Immature natural killer cell (primary cell): ENCODE results near the gene HTATSF1. TPM values are rescaled to one million over a fixed set of nuclear protein-coding genes. Genes with fewer than 3 reads are reported as not detected.

ENCODE experiments used
- DNase-seq, 3 donors: peaks; one replicate each; pipeline ENCODE4 v3.0.0; 2022; ENCODE audit warnings: mixed read lengths in 1 of 3
- H3K27ac Mint-ChIP-seq, 6 donors: one replicate each; pipeline ENCODE4 v1.8.0; 2020; ENCODE audit warnings: mixed read lengths in 6 of 6, mild to moderate bottlenecking in 5 of 6, inconsistent platforms in 4 of 6, moderate library complexity in 3 of 6
- H3K27me3 Mint-ChIP-seq, 3 donors: one replicate each; pipeline ENCODE4 v1.8.0; 2020 to 2021; ENCODE audit warnings: low read depth in 3 of 3, mild to moderate bottlenecking in 3 of 3, mixed read lengths in 3 of 3, moderate library complexity in 3 of 3, inconsistent platforms in 1 of 3
- H3K36me3 Mint-ChIP-seq, 3 donors: one replicate each; pipeline ENCODE4 v1.8.0; 2020; ENCODE audit warnings: mixed read lengths in 3 of 3, inconsistent platforms in 2 of 3, mild to moderate bottlenecking in 2 of 3
- H3K4me1 Mint-ChIP-seq, 2 donors: one replicate each; pipeline ENCODE4 v1.8.0; 2020; ENCODE audit warnings: inconsistent platforms in 2 of 2, mild to moderate bottlenecking in 2 of 2, mixed read lengths in 2 of 2, moderate library complexity in 1 of 2
- H3K4me3 Mint-ChIP-seq, 5 donors: one replicate each; pipeline ENCODE4 v1.8.0; 2020; ENCODE audit warnings: mild to moderate bottlenecking in 5 of 5, mixed read lengths in 5 of 5, inconsistent platforms in 3 of 5, moderate library complexity in 3 of 5
- H3K9me3 Mint-ChIP-seq, 6 donors: one replicate each; pipeline ENCODE4 v1.8.0; 2020; ENCODE audit warnings: mild to moderate bottlenecking in 6 of 6, mixed read lengths in 6 of 6, inconsistent platforms in 4 of 6, moderate library complexity in 3 of 6
- polyA plus RNA-seq, 3 donors: library from polyadenylated mRNA; unstranded; fragments of 300-500 nt; fragmentation: Illumina TruSeq; gene quantifications; one replicate each; pipeline ENCODE4 v1.2.3, GENCODE V29; 2021

Gene HTATSF1
- polyA plus RNA-seq, 3 donors from 2014 or later, result 32.7 to 59.3 (median 39.6) TPM

- DNase-seq, result no peak
- Mint-ChIP-seq H3K4me3 (no peak overlapping the region), H3K36me3 (no peaks in the 10 kb centered on the region), H3K27ac (no peak overlapping the region), H3K4me1 (no peaks in the 10 kb centered on the region), H3K27me3 (peaks cover 2 to 4% (median 2%) of the 10 kb centered on the region in 3 donors), H3K9me3 (no peaks in the 10 kb centered on the region)
These were observed 20.4 kb upstream of the HTATSF1 start for GRCh38 chrX:136477026-136477425.

- Mint-ChIP-seq H3K9me3 (peaks cover 0 to 2% (median 0%) of the 10 kb centered on the region in 6 donors), H3K4me1 (no peaks in the 10 kb centered on the region), H3K36me3 (no peaks in the 10 kb centered on the region), H3K27ac (no peak overlapping the region), H3K27me3 (peaks cover 0 to 11% (median 2%) of the 10 kb centered on the region in 3 donors), H3K4me3 (no peak overlapping the region)
- DNase-seq, result no peak
These were observed 17.0 kb upstream of the HTATSF1 start for GRCh38 chrX:136480383-136480782.

- peaks cover 5 to 26% (median 8%) of the 10 kb centered on the region in 3 donors for H3K27me3 Mint-ChIP-seq
- peaks cover 0 to 2% (median 0%) of the 10 kb centered on the region in 6 donors for H3K9me3 Mint-ChIP-seq
- no peak within 1 kb of the TSS for H3K4me3 Mint-ChIP-seq
- DNase-seq, result no peak
- H3K4me1 Mint-ChIP-seq, result no peaks in the 10 kb centered on the region
- no peaks in the 10 kb centered on the region for H3K36me3 Mint-ChIP-seq
- H3K27ac Mint-ChIP-seq, result no peak within 1 kb of the TSS
These were observed 9.7 kb upstream of the HTATSF1 start, which contains the start of gene BRS3 for GRCh38 chrX:136487647-136488046. BRS3 (plus strand) TSS chrX:136487947; CDS start chrX:136488115, 168 bp downstream.

- H3K9me3 Mint-ChIP-seq, result no peaks in the 10 kb centered on the region
- no peak overlapping the region for H3K27ac Mint-ChIP-seq
- H3K4me3 Mint-ChIP-seq, result no peak overlapping the region
- DNase-seq, result no peak
- no peaks in the 10 kb centered on the region for H3K36me3 Mint-ChIP-seq
- H3K27me3 Mint-ChIP-seq, result peaks cover 2 to 26% (median 8%) of the 10 kb centered on the region in 3 donors
- no peaks in the 10 kb centered on the region for H3K4me1 Mint-ChIP-seq
These were observed 8.7 kb upstream of the HTATSF1 start for GRCh38 chrX:136488706-136489105.

GRCh38 chrX:136491832-136492231 lies 5.6 kb upstream of the HTATSF1 start:
- Mint-ChIP-seq H3K4me1 (peaks cover 6% of the 10 kb centered on the region in 2 donors), H3K4me3 (no peak overlapping the region), H3K36me3 (no peaks in the 10 kb centered on the region), H3K9me3 (no peaks in the 10 kb centered on the region), H3K27ac (no peak overlapping the region), H3K27me3 (peaks cover 2 to 32% (median 12%) of the 10 kb centered on the region in 3 donors)
- DNase-seq, result no peak

GRCh38 chrX:136493011-136493410 lies 4.4 kb upstream of the HTATSF1 start:
- Mint-ChIP-seq H3K9me3 (no peaks in the 10 kb centered on the region), H3K27ac (no peak overlapping the region), H3K27me3 (peaks cover 2 to 30% (median 14%) of the 10 kb centered on the region in 3 donors), H3K36me3 (no peaks in the 10 kb centered on the region), H3K4me3 (no peak overlapping the region), H3K4me1 (peaks cover 8 to 9% of the 10 kb centered on the region in 2 donors)
- DNase-seq, result no peak

GRCh38 chrX:136495043-136495442 lies 2.3 kb upstream of the HTATSF1 start:
- Mint-ChIP-seq H3K27me3 (peaks cover 2 to 19% (median 14%) of the 10 kb centered on the region in 3 donors), H3K9me3 (no peaks in the 10 kb centered on the region), H3K36me3 (no peaks in the 10 kb centered on the region), H3K4me1 (peaks cover 18 to 24% of the 10 kb centered on the region in 2 donors), H3K27ac (peak overlapping the region in 2 of 6 donors; percentile 35 to 57), H3K4me3 (peak overlapping the region in 1 of 5 donors; percentile 1)
- no peak for DNase-seq

GRCh38 chrX:136496186-136496763 lies 1.1 kb upstream of the HTATSF1 start:
- DNase-seq, result no peak
- H3K36me3 Mint-ChIP-seq, result peaks cover 0 to 2% (median 0%) of the 10 kb centered on the region in 3 donors
- H3K4me1 Mint-ChIP-seq, result peaks cover 18 to 24% of the 10 kb centered on the region in 2 donors
- peak overlapping the region; percentile 96 to 97 (median 97) for H3K27ac Mint-ChIP-seq
- H3K9me3 Mint-ChIP-seq, result no peaks in the 10 kb centered on the region
- peaks cover 2 to 14% (median 14%) of the 10 kb centered on the region in 3 donors for H3K27me3 Mint-ChIP-seq
- H3K4me3 Mint-ChIP-seq, result peak overlapping the region; percentile 90 to 97 (median 92)

- H3K4me3 Mint-ChIP-seq, result peak overlapping the region; percentile 90 to 97 (median 92)
- H3K27me3 Mint-ChIP-seq, result peaks cover 2 to 11% (median 11%) of the 10 kb centered on the region in 3 donors
- peak overlapping the region; percentile 96 to 97 (median 97) for H3K27ac Mint-ChIP-seq
- peaks cover 0 to 2% (median 0%) of the 10 kb centered on the region in 3 donors for H3K36me3 Mint-ChIP-seq
- H3K4me1 Mint-ChIP-seq, result peaks cover 18 to 24% of the 10 kb centered on the region in 2 donors
- DNase-seq, result peak; percentile 83 to 87 (median 87)
- no peaks in the 10 kb centered on the region for H3K9me3 Mint-ChIP-seq
These were observed 432 bp upstream of the HTATSF1 start for GRCh38 chrX:136496764-136497555.

- H3K4me3 Mint-ChIP-seq, result no peak overlapping the region
- no peaks in the 10 kb centered on the region for H3K9me3 Mint-ChIP-seq
- no peaks in the 10 kb centered on the region for H3K36me3 Mint-ChIP-seq
- H3K27me3 Mint-ChIP-seq, result peaks cover 0 to 2% (median 0%) of the 10 kb centered on the region in 3 donors
- DNase-seq, result no peak
- no peak overlapping the region for H3K27ac Mint-ChIP-seq
- H3K4me1 Mint-ChIP-seq, result peaks cover 0 to 6% of the 10 kb centered on the region in 2 donors
These were observed 21.7 kb downstream of the HTATSF1 start for GRCh38 chrX:136519069-136519468.

- no peak overlapping the region for H3K27ac Mint-ChIP-seq
- peaks cover 0 to 6% of the 10 kb centered on the region in 2 donors for H3K4me1 Mint-ChIP-seq
These were observed 26.4 kb downstream of the HTATSF1 start for GRCh38 chrX:136523770-136524169.

GRCh38 chrX:136525738-136526606 lies 28.6 kb downstream of the HTATSF1 start:
- peaks cover 1 to 8% (median 6%) of the 10 kb centered on the region in 3 donors for H3K27me3 Mint-ChIP-seq
- H3K4me3 Mint-ChIP-seq, result no peak overlapping the region
- H3K4me1 Mint-ChIP-seq, result peaks cover 0 to 6% of the 10 kb centered on the region in 2 donors
- no peak for DNase-seq
- peaks cover 0 to 1% (median 0%) of the 10 kb centered on the region in 6 donors for H3K9me3 Mint-ChIP-seq
- no peak overlapping the region for H3K27ac Mint-ChIP-seq
- H3K36me3 Mint-ChIP-seq, result peaks cover 0 to 9% (median 0%) of the 10 kb centered on the region in 3 donors

More at GRCh38 chrX:136523770-136524169, 26.4 kb downstream of the HTATSF1 start:
- peaks cover 0 to 5% (median 5%) of the 10 kb centered on the region in 3 donors for H3K27me3 Mint-ChIP-seq
- no peak for DNase-seq
- peaks cover 0 to 1% (median 0%) of the 10 kb centered on the region in 6 donors for H3K9me3 Mint-ChIP-seq
- peaks cover 0 to 5% (median 0%) of the 10 kb centered on the region in 3 donors for H3K36me3 Mint-ChIP-seq
- H3K4me3 Mint-ChIP-seq, result no peak overlapping the region

- H3K9me3 Mint-ChIP-seq, result peaks cover 0 to 3% (median 0%) of the 10 kb centered on the region in 6 donors
- H3K27me3 Mint-ChIP-seq, result peaks cover 4 to 12% (median 6%) of the 10 kb centered on the region in 3 donors
- no peak overlapping the region for H3K27ac Mint-ChIP-seq
- DNase-seq, result no peak
- H3K36me3 Mint-ChIP-seq, result peaks cover 0 to 9% (median 0%) of the 10 kb centered on the region in 3 donors
- no peaks in the 10 kb centered on the region for H3K4me1 Mint-ChIP-seq
- H3K4me3 Mint-ChIP-seq, result no peak overlapping the region
These were observed 31.4 kb downstream of the HTATSF1 start for GRCh38 chrX:136528645-136529315.
